GM12873 (cell line): Measurements from ENCODE around the gene JAKMIP2.

Experiments
- CTCF ChIP-seq: IDR thresholded peaks from 2 replicates; pipeline ENCODE4 v1.5.1; 2012; ENCODE audit warnings: low read depth, mild to moderate bottlenecking, moderate library complexity, low read length, control low read depth; ENCODE audit not compliant: insufficient read depth; ENCODE audit errors: missing control alignments

JAKMIP2 gene

GRCh38 chr5:147629196-147629595, 153.3 kb downstream of the JAKMIP2 start:
- no peak for TF ChIP-seq CTCF

DNA sequence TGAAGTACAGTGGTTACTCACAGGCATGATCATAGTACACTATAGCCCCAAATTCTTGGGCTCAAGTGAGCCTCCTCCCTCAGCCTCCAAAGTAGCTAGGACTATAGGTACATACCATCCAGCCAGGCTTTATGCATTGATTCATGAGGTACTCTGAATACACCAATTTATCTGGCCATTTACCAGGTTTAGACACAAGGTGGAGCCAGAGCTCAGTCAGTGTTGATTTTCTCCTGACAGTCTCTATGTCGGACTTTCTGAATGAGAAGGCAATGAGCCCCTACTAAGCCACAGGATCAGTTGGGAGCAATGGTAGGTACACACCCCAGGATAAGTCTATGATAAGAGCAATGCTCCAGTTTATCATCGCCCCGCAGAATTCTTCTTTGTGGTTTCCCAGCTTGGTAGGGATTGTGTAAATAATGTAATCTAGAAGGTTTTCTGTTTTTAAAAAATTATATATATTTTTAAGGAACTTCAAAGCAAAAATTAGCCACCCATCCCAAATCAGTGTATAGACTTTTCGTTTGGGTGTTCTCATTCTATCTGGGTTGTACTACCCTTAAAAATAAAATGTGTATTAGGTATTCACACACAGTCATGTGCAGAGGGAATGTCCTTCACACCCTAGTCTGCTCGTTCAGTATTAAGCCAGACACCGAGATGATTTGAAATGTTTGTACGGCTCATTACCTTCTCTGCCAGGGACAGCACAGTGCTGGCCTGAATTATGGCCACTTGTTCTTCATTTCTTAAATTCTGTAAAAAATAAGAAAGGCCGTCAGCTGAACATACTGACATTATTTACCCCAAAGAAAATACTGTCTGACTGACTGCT, 154.3 kb downstream of the JAKMIP2 start:
- TF ChIP-seq CTCF, result peak; percentile 79

DNA sequence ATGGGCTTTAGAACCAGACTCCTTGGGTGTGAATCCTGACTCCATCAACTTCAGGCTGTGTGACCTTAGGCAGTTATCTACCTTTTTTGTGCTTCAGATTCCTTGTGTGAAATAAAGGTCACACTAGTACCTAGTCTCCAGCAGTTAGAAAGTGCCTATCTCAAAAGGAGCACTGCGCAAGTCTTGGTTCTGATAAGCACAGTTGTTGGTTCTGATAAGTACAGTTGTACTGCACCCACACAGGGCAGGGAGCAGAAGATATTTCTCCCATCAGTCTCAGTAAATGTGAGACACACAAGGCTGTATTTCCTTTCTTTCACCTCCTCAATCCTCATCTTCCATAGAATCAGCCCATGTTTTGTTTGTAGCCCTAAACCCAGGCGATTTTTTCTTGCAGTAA, 156.1 kb downstream of the JAKMIP2 start:
- TF ChIP-seq CTCF, result no peak

DNA sequence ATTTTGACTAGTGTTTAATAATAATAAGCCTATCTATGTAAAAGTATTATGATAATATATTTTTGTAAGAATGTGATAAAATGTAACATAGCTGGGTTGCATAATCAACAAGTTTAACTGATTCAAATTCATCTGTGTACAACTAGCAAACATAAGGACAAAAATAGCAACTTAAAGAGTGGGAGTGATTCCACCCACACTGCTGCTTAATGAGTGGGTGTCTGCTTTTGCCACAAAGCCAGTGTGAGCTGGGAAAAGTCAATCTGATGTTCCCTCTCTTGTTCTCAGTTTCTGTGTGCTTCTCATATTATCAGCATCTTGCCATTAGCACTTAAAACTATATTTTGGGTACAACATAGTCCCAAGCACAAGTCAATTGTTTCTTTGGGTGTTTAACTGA, 161.5 kb downstream of the JAKMIP2 start:
- TF ChIP-seq CTCF, result no peak

DNA sequence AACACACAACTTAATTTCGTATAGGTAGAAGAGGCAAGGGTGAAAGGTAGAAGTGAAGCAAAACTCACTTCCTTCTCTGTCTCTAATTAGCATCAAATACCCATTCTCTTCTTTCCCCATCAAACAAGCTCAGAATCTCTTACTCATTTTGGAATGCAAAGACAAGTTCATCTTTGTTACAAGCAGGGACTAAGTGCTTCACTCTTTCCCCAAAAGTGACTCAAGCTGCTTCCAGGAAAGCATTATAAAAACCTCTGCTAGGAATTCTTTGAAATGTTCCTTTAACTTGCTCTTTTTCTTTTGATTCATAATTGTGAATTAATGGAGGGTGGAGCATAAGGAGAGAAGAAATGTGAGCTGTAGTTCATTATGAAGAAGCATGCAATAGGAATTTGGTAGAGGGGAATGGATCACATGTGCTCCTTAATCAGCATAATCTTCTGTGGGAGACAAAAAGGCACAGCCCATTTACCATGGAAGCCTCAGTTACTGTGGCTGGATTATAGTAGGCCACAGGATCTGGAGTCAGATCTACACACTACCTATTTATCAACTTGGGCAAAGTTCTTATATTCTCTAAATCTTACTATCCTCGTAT, 163.1 kb downstream of the JAKMIP2 start:
- no peak for TF ChIP-seq CTCF

GRCh38 chr5:147617711-147618350, 164.7 kb downstream of the JAKMIP2 start:
- TF ChIP-seq CTCF, result no peak

DNA sequence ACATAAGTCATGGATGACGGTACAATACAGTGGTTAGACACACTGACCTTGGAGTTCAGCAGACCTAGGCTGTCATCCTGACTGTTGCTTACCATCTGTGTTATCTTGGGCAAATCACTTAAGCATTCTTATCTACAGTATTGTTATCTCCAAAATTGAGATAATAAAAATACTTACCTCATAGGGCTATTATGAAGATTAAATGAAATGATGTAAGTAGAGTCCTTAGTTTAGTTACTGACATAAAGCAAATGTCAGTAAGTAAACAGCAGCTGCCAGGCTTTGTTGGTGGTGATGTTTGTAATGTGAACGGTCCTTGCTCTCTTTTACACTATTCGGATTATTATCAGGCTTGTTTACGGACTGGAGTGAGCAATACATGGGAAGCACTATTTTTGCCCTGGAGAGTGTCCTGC, 165.3 kb downstream of the JAKMIP2 start:
- TF ChIP-seq CTCF, result no peak
